Hepatocyte (in vitro differentiated cells): ENCODE measurements around the gene NAT10. TPM values are rescaled to one million over a fixed set of nuclear protein-coding genes. Genes with fewer than 3 reads are reported as not detected.

Experiments
- DNase-seq: peaks from one replicate; pipeline ENCODE4 v3.0.0-alpha.2; 2016; ENCODE audit warnings: low spot score
- H2AFZ ChIP-seq: fragments of 200-600 bp; sonication (generic); 2 replicates; pipeline ENCODE4 v1.6.0; 2016; ENCODE audit warnings: antibody characterized with exemption, mild to moderate bottlenecking
- H3K27ac ChIP-seq: fragments of 200-600 bp; sonication (generic); 2 replicates; pipeline ENCODE4 v1.5.1; 2016; ENCODE audit warnings: mild to moderate bottlenecking
- H3K27me3 ChIP-seq: fragments of 200-600 bp; sonication (generic); 2 replicates; pipeline ENCODE4 v1.6.1; 2016
- H3K36me3 ChIP-seq: fragments of 200-600 bp; sonication (generic); replicated peaks from 2 replicates; pipeline ENCODE4 v1.5.1; 2016; ENCODE audit warnings: low read depth; ENCODE audit not compliant: insufficient read depth
- H3K4me1 ChIP-seq: fragments of 200-600 bp; sonication (generic); 2 replicates; pipeline ENCODE4 v1.5.1; 2016; ENCODE audit warnings: mild to moderate bottlenecking, moderate library complexity; ENCODE audit not compliant: insufficient read depth
- H3K4me2 ChIP-seq: fragments of 200-600 bp; sonication (generic); 2 replicates; pipeline ENCODE4 v1.6.0; 2016
- H3K4me3 ChIP-seq: fragments of 200-600 bp; sonication (generic); 2 replicates; pipeline ENCODE4 v1.5.1; 2016; ENCODE audit warnings: mild to moderate bottlenecking
- H3K79me2 ChIP-seq: fragments of 200-600 bp; sonication (generic); 2 replicates; pipeline ENCODE4 v1.6.0; 2017; ENCODE audit warnings: mild to moderate bottlenecking
- H3K9me2 ChIP-seq: fragments of 200-600 bp; sonication (generic); replicated peaks from 2 replicates; pipeline ENCODE4 v1.6.0; 2017; ENCODE audit warnings: mild to moderate bottlenecking; ENCODE audit not compliant: insufficient read depth
- H3K9me3 ChIP-seq: fragments of 200-600 bp; sonication (generic); 2 replicates; pipeline ENCODE4 v1.5.1; 2016; ENCODE audit warnings: low read depth, mild to moderate bottlenecking
- H4K20me1 ChIP-seq: fragments of 200-600 bp; sonication (generic); 2 replicates; pipeline ENCODE4 v1.6.0; 2016; ENCODE audit warnings: mild to moderate bottlenecking; ENCODE audit not compliant: insufficient read depth, poor library complexity, severe bottlenecking
- CTCF ChIP-seq: fragments of 200-600 bp; sonication (generic); IDR thresholded peaks from 2 replicates; pipeline ENCODE4 v1.5.1; 2016; ENCODE audit warnings: antibody characterized with exemption, mild to moderate bottlenecking; ENCODE audit not compliant: poor library complexity
- EZH2 ChIP-seq: fragments of 200-600 bp; sonication (generic); IDR thresholded peaks from 2 replicates; pipeline ENCODE4 v1.6.1; 2016; ENCODE audit warnings: antibody characterized with exemption, mild to moderate bottlenecking, borderline replicate concordance
- EZH2phosphoT487 ChIP-seq: fragments of 200-600 bp; sonication (generic); IDR thresholded peaks from one replicate; pipeline ENCODE4 v1.6.1; 2018; ENCODE audit warnings: antibody characterized with exemption, mild to moderate bottlenecking, low read depth, moderate library complexity; ENCODE audit not compliant: unreplicated experiment, severe bottlenecking
- WGBS: methylation state at CpG from one replicate; pipeline ENCODE4 v1.1.6; 2016; ENCODE audit warnings: low lambda C conversion rate; ENCODE audit errors: missing lambda C conversion rate; 5-methylcytosine and 5-hydroxymethylcytosine counted together
- polyA plus RNA-seq: library from polyadenylated mRNA; unstranded; fragments of >200 nt; fragmentation: Nextera tagmentation; extraction: Ambion mirVana; gene quantifications from 2 replicates; pipeline ENCODE4 v1.2.1, GENCODE V29; 2016
- total RNA-seq: library from RNA; depleted of rRNA; stranded (reverse); fragments of >200 nt; gene quantifications from 2 replicates; pipeline ENCODE4 v1.2.3, GENCODE V29; 2014

The NAT10 gene
- total and polyA plus RNA-seq, 2 experiments from 2014 or later, result 18.3 to 20.5 TPM

- H3K4me3 ChIP-seq, result no peak overlapping the region
- no peaks in the 10 kb centered on the region for H3K79me2 ChIP-seq
- TF ChIP-seq EZH2, result no peak
- no peak for TF ChIP-seq CTCF
- TF ChIP-seq EZH2phosphoT487, result no peak
- 96% methylated on average over 14 of the region's 14 CpGs for WGBS
- H3K9me3 ChIP-seq, result no peaks in the 10 kb centered on the region
- DNase-seq, result no peak
- peaks cover 43% of the 10 kb centered on the region for H3K4me1 ChIP-seq
- H3K27me3 ChIP-seq, result no peaks in the 10 kb centered on the region
- H3K9me2 ChIP-seq, result no peaks in the 10 kb centered on the region
- H3K27ac ChIP-seq, result no peak overlapping the region
- H4K20me1 ChIP-seq, result no peaks in the 10 kb centered on the region
- H2AFZ ChIP-seq, result no peak overlapping the region
- no peaks in the 10 kb centered on the region for H3K36me3 ChIP-seq
- no peak overlapping the region for H3K4me2 ChIP-seq
Measured at GRCh38 chr11:34184505-34185015, 79.1 kb downstream of the NAT10 start.

GRCh38 chr11:34185926-34186841 lies 80.8 kb downstream of the NAT10 start:
- H3K9me3 ChIP-seq, result no peaks in the 10 kb centered on the region
- H3K4me1 ChIP-seq, result peaks cover 31% of the 10 kb centered on the region
- WGBS, result 66% methylated on average over 22 of the region's 22 CpGs
- H3K79me2 ChIP-seq, result no peaks in the 10 kb centered on the region
- H3K27ac ChIP-seq, result peak overlapping the region; percentile 15
- H3K27me3 ChIP-seq, result no peaks in the 10 kb centered on the region
- H3K4me2 ChIP-seq, result peak overlapping the region; percentile 47
- H3K4me3 ChIP-seq, result no peak overlapping the region
- no peaks in the 10 kb centered on the region for H3K36me3 ChIP-seq
- no peak for TF ChIP-seq CTCF
- TF ChIP-seq EZH2, result no peak
- TF ChIP-seq EZH2phosphoT487, result no peak
- no peak for DNase-seq
- H4K20me1 ChIP-seq, result no peaks in the 10 kb centered on the region
- H2AFZ ChIP-seq, result no peak overlapping the region
- no peaks in the 10 kb centered on the region for H3K9me2 ChIP-seq

- H3K4me2 ChIP-seq, result no peak overlapping the region
- no peaks in the 10 kb centered on the region for H3K27me3 ChIP-seq
- no peaks in the 10 kb centered on the region for H3K36me3 ChIP-seq
- 68% methylated on average over 5 of the region's 5 CpGs for WGBS
- no peak for DNase-seq
- no peaks in the 10 kb centered on the region for H3K9me3 ChIP-seq
- no peaks in the 10 kb centered on the region for H3K79me2 ChIP-seq
- no peak for TF ChIP-seq EZH2phosphoT487
- TF ChIP-seq EZH2, result no peak
- TF ChIP-seq CTCF, result no peak
- H4K20me1 ChIP-seq, result no peaks in the 10 kb centered on the region
- H3K4me3 ChIP-seq, result no peak overlapping the region
- H3K9me2 ChIP-seq, result no peaks in the 10 kb centered on the region
- no peak overlapping the region for H2AFZ ChIP-seq
- no peak overlapping the region for H3K27ac ChIP-seq
- H3K4me1 ChIP-seq, result peaks cover 26% of the 10 kb centered on the region
Measured at GRCh38 chr11:34188181-34188580, 82.8 kb downstream of the NAT10 start.
